ENCODE results near the gene CFH.
"Not testable (repeated sequence)": the region's sequence is repeated elsewhere in the genome, so short reads cannot be mapped to it uniquely, and the experiment has no call there.

CFH gene

GRCh38 chr1:196667131-196667530 lies 15.3 kb downstream of the CFH start:
- DNase-seq, result no peak

GRCh38 chr1:196669051-196669450 lies 17.2 kb downstream of the CFH start:
- DNase-seq, result no peak

GRCh38 chr1:196669693-196670092 lies 17.9 kb downstream of the CFH start:
- no peak for DNase-seq

- DNase-seq, result no peak
Observed at GRCh38 chr1:196674908-196675307, 23.1 kb downstream of the CFH start.

GRCh38 chr1:196677781-196678509 lies 26.1 kb downstream of the CFH start:
- no peak for DNase-seq

GRCh38 chr1:196678510-196678884 lies 26.7 kb downstream of the CFH start:
- no peak for DNase-seq

- no peak for DNase-seq
Observed at GRCh38 chr1:196680107-196680506, 28.3 kb downstream of the CFH start.

- DNase-seq, result no peak
Observed at GRCh38 chr1:196684476-196684875, 32.6 kb downstream of the CFH start.

- no peak for DNase-seq
Observed at GRCh38 chr1:196685506-196685905, 33.7 kb downstream of the CFH start.

GRCh38 chr1:196689001-196689400 lies 37.2 kb downstream of the CFH start:
- no peak for DNase-seq

- no peak for DNase-seq
Observed at GRCh38 chr1:196690582-196690981, 38.7 kb downstream of the CFH start.

- no peak for DNase-seq
Observed at GRCh38 chr1:196698993-196699392, 47.1 kb downstream of the CFH start.

- DNase-seq, result no peak
Observed at GRCh38 chr1:196701144-196701543, 49.3 kb downstream of the CFH start.

- not testable (repeated sequence) for DNase-seq
Observed at GRCh38 chr1:196709892-196710291, 58.0 kb downstream of the CFH start.

GRCh38 chr1:196717868-196718267 lies 66.0 kb downstream of the CFH start:
- no peak for DNase-seq

- DNase-seq, result peak in 6 of 56 donors; percentile 3 to 23 (median 10)
Observed at GRCh38 chr1:196723325-196724185, 71.7 kb downstream of the CFH start.

GRCh38 chr1:196732526-196732925 lies 80.7 kb downstream of the CFH start:
- DNase-seq, result no peak

- no peak for DNase-seq
Observed at GRCh38 chr1:196733091-196733970, 81.5 kb downstream of the CFH start.

GRCh38 chr1:196734006-196734405 lies 82.2 kb downstream of the CFH start:
- DNase-seq, result no peak

- no peak for DNase-seq
Observed at GRCh38 chr1:196734460-196734859, 82.6 kb downstream of the CFH start.

GRCh38 chr1:196738730-196739129 lies 86.9 kb downstream of the CFH start:
- no peak for DNase-seq

GRCh38 chr1:196743244-196743643 lies 91.4 kb downstream of the CFH start:
- not testable (repeated sequence) for DNase-seq
